Gastroesophageal sphincter (tissue), 4 donors: ENCODE results near the gene CACNB4. TPM values are rescaled to one million over a fixed set of nuclear protein-coding genes. Genes with fewer than 3 reads are reported as not detected.
"Not testable (repeated sequence)": the region's sequence is repeated elsewhere in the genome, so short reads cannot be mapped to it uniquely, and the experiment has no call there.

ENCODE experiments used
- ATAC-seq: fragments of 150-250 bp; one replicate; pipeline ENCODE4 v1.9.1; 2016; ENCODE audit warnings: mild to moderate bottlenecking, moderate library complexity
- H3K27ac ChIP-seq, 4 donors: fragments of 200-600 bp; sonication (generic) in 3 of 4; 1 replicate in 3 of 4; 2 replicates in 1 of 4; pipeline ENCODE4 v1.5.1; 2016 to 2019
- H3K27me3 ChIP-seq: fragments of 200-600 bp; sonication (generic); one replicate; pipeline ENCODE4 v1.5.1; 2019
- H3K36me3 ChIP-seq, 2 donors: fragments of 200-600 bp; sonication (generic); one replicate each; pipeline ENCODE4 v1.5.1; 2019; ENCODE audit warnings: control low read depth in 1 of 2
- H3K4me1 ChIP-seq, 3 donors: fragments of 200-600 bp; sonication (generic); 1 replicate in 2 of 3; 2 replicates in 1 of 3; pipeline ENCODE4 v1.5.1; 2016 to 2019; ENCODE audit warnings: control low read depth in 2 of 3
- H3K4me3 ChIP-seq, 2 donors: fragments of 200-600 bp; sonication (generic); one replicate each; pipeline ENCODE4 v1.5.1; 2019; ENCODE audit warnings: mild to moderate bottlenecking in 1 of 2, moderate library complexity in 1 of 2
- H3K9me3 ChIP-seq, 3 donors: fragments of 200-600 bp; sonication (generic); one replicate each; pipeline ENCODE4 v1.5.1; 2017 to 2019; ENCODE audit warnings: control low read depth in 2 of 3
- EP300 ChIP-seq: sonication (generic); formaldehyde crosslinking; IDR thresholded peaks from one replicate; pipeline ENCODE4 v1.6.1; 2017; ENCODE audit warnings: antibody characterized with exemption, mild to moderate bottlenecking
- POLR2A ChIP-seq, 2 donors: fragments of 450-650 bp; IDR thresholded peaks; one replicate each; pipeline ENCODE4 v1.6.1; 2017; ENCODE audit warnings: antibody characterized with exemption in 2 of 2, mild to moderate bottlenecking in 2 of 2, moderate library complexity in 1 of 2
- POLR2AphosphoS5 ChIP-seq: sonication (generic); formaldehyde crosslinking; IDR thresholded peaks from one replicate; pipeline ENCODE4 v1.6.1; 2017; ENCODE audit warnings: antibody characterized with exemption
- WGBS, 2 donors: methylation state at CpG; one replicate each; pipeline ENCODE4 v1.1.5; 2018; ENCODE audit warnings: low coverage in 1 of 2; 5-methylcytosine and 5-hydroxymethylcytosine counted together
- total RNA-seq, 4 donors: library from RNA; depleted of rRNA; stranded (reverse); fragments of >200 nt; gene quantifications; one replicate each; pipeline ENCODE4 v1.1.0, GENCODE V29; 2016
- TF ChIP-seq, protein P1 (sequence below), 4 experiments: fragments of 200-600 bp in 2 of 4; fragments of 450-650 bp in 2 of 4; sonication (generic) in 1 of 4; IDR thresholded peaks; one replicate each; pipeline ENCODE4 v1.5.1; 2017 to 2019; ENCODE audit warnings: antibody characterized with exemption in 4 of 4, mild to moderate bottlenecking in 2 of 4, moderate library complexity in 2 of 4

CACNB4 gene
- total RNA-seq, 4 donors from 2014 or later: 1.4 to 5.4 (median 1.9) TPM

DNA sequence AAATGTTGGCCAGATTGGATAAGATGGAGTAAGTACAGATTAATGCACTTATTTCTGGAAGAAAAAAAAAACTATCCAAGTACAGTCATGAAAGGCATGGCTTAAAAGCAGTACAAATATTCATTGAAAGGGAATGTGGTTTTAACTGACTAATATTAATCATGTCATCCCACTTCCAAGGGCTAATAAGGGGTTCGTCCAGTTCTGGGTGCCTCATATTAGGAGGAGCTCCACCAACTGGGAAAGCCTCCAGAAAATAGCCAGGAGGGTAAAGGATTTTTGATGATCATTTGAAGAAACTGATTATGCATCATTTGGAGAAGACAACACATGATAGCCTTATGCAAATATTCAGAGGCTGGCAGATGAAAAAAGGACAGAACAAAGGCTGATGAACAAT lies 155.4 kb downstream of the CACNB4 start:
- Histone ChIP-seq H3K4me1 (peaks cover 0 to 16% (median 0%) of the 10 kb centered on the region in 3 donors), H3K9me3 (peaks cover 0 to 6% (median 0%) of the 10 kb centered on the region in 3 donors), H3K27ac (no peak overlapping the region), H3K36me3 (no peaks in the 10 kb centered on the region), H3K27me3 (no peaks in the 10 kb centered on the region), H3K4me3 (no peak overlapping the region)
- 58% methylated on average over 1 of the region's 1 CpG; no CpG with 5 or more reads in 1 of the 2 donors for WGBS, 2 donors
- no peak for TF ChIP-seq POLR2A (IDR thresholded peaks at IDR 0.05)
- no peak for TF ChIP-seq EP300
- TF ChIP-seq, protein P1, sequence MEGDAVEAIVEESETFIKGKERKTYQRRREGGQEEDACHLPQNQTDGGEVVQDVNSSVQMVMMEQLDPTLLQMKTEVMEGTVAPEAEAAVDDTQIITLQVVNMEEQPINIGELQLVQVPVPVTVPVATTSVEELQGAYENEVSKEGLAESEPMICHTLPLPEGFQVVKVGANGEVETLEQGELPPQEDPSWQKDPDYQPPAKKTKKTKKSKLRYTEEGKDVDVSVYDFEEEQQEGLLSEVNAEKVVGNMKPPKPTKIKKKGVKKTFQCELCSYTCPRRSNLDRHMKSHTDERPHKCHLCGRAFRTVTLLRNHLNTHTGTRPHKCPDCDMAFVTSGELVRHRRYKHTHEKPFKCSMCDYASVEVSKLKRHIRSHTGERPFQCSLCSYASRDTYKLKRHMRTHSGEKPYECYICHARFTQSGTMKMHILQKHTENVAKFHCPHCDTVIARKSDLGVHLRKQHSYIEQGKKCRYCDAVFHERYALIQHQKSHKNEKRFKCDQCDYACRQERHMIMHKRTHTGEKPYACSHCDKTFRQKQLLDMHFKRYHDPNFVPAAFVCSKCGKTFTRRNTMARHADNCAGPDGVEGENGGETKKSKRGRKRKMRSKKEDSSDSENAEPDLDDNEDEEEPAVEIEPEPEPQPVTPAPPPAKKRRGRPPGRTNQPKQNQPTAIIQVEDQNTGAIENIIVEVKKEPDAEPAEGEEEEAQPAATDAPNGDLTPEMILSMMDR (IDR thresholded peaks at IDR 0.05): no peak
- TF ChIP-seq POLR2AphosphoS5: no peak
- no peak for ATAC-seq

GRCh38 chr2:151942540-151943205 lies 156.2 kb downstream of the CACNB4 start:
- not testable (repeated sequence) for ATAC-seq, H3K9me3 ChIP-seq
- 94 to 98% methylated on average over 8 to 10 of the region's 10 CpGs for whole genome bisulfite sequencing, 2 donors

GRCh38 chr2:151937966-151938365 lies 160.9 kb downstream of the CACNB4 start:
- TF ChIP-seq POLR2A (IDR thresholded peaks at IDR 0.05): no peak
- TF ChIP-seq POLR2AphosphoS5: no peak
- TF ChIP-seq, protein P1 (IDR thresholded peaks at IDR 0.05): no peak
- no peak for TF ChIP-seq EP300
- Histone ChIP-seq H3K36me3 (no peaks in the 10 kb centered on the region), H3K4me1 (no peaks in the 10 kb centered on the region), H3K9me3 (peaks cover 0 to 6% (median 0%) of the 10 kb centered on the region in 3 donors), H3K27me3 (no peaks in the 10 kb centered on the region), H3K4me3 (no peak overlapping the region), H3K27ac (no peak overlapping the region)
- ATAC-seq: no peak

More at GRCh38 chr2:151942540-151943205, 156.2 kb downstream of the CACNB4 start:
- H3K4me3 ChIP-seq, H3K27me3 ChIP-seq, H3K27ac ChIP-seq, H3K36me3 ChIP-seq, H3K4me1 ChIP-seq: not testable (repeated sequence)

GRCh38 chr2:151936626-151937025 lies 162.2 kb downstream of the CACNB4 start:
- TF ChIP-seq, protein P1 (IDR thresholded peaks at IDR 0.05): no peak
- H3K9me3 ChIP-seq: no peaks in the 10 kb centered on the region
- H3K4me1 ChIP-seq: no peaks in the 10 kb centered on the region
- no peaks in the 10 kb centered on the region for H3K36me3 ChIP-seq
- no peak for ATAC-seq
- H3K4me3 ChIP-seq: no peak overlapping the region
- 78 to 88% methylated on average over 4 of the region's 4 CpGs for WGBS, 2 donors
- H3K27me3 ChIP-seq: no peaks in the 10 kb centered on the region
- H3K27ac ChIP-seq: no peak overlapping the region

- Histone ChIP-seq H3K4me3 (no peak overlapping the region), H3K9me3 (no peaks in the 10 kb centered on the region), H3K27me3 (no peaks in the 10 kb centered on the region), H3K4me1 (no peaks in the 10 kb centered on the region), H3K27ac (no peak overlapping the region), H3K36me3 (no peaks in the 10 kb centered on the region)
- no peak for ATAC-seq
- TF ChIP-seq EP300 (no peak), POLR2AphosphoS5 (no peak), POLR2A (IDR thresholded peaks at IDR 0.05) (no peak)
- TF ChIP-seq, protein P1 (IDR thresholded peaks at IDR 0.05): no peak
Measured at GRCh38 chr2:151933266-151933804, 165.5 kb downstream of the CACNB4 start.
